SU-DHL-6 (cell line): ENCODE measurements around the gene LTF.

Experiments
- H2AFZ ChIP-seq: fragments of 200-600 bp; sonication (generic); 2 replicates; pipeline ENCODE4 v1.6.1; 2014; ENCODE audit warnings: low read depth, mild to moderate bottlenecking, moderate library complexity, mixed read lengths, antibody characterized with exemption, low read length; ENCODE audit not compliant: severe bottlenecking
- H3F3A ChIP-seq: fragments of 200-600 bp; shearing (Covaris generic); 2 replicates; pipeline ENCODE4 v1.6.0; 2016; ENCODE audit warnings: antibody characterized with exemption, mild to moderate bottlenecking; ENCODE audit not compliant: insufficient read depth
- H3K27ac ChIP-seq: fragments of 200-600 bp; sonication (generic); 2 replicates; pipeline ENCODE4 v1.5.1; 2016; ENCODE audit warnings: low read depth, mild to moderate bottlenecking, low read length, moderate library complexity, mixed read lengths
- H3K27me3 ChIP-seq: fragments of 200-600 bp; sonication (generic), shearing (Covaris generic); 2 replicates; pipeline ENCODE4 v1.6.0; 2014; ENCODE audit warnings: mild to moderate bottlenecking, low read length
- H3K36me3 ChIP-seq: fragments of 200-600 bp; sonication (generic); 2 replicates; pipeline ENCODE4 v1.6.1; 2014; ENCODE audit warnings: mild to moderate bottlenecking, low read length, mixed read lengths
- H3K4me2 ChIP-seq: fragments of 300-600, 200-600 bp; shearing (Covaris generic), sonication (generic); 2 replicates; pipeline ENCODE4 v1.6.0; 2014; ENCODE audit warnings: low read length, low read depth, mild to moderate bottlenecking; ENCODE audit not compliant: poor library complexity, severe bottlenecking
- H3K4me3 ChIP-seq: fragments of 200-600 bp; sonication (generic); 2 replicates; pipeline ENCODE4 v1.5.1; 2014; ENCODE audit warnings: antibody characterized with exemption, low read length, mild to moderate bottlenecking, mixed read lengths; ENCODE audit not compliant: insufficient read depth, poor library complexity, severe bottlenecking
- H3K79me2 ChIP-seq: fragments of 200-600 bp; sonication (generic); 2 replicates; pipeline ENCODE4 v1.6.1; 2014; ENCODE audit warnings: mild to moderate bottlenecking, low read length, moderate library complexity; ENCODE audit not compliant: insufficient read depth
- H3K9ac ChIP-seq: fragments of 200-600 bp; sonication (generic); 2 replicates; pipeline ENCODE4 v1.7.0; 2014; ENCODE audit warnings: mild to moderate bottlenecking, low read length
- H3K9me2 ChIP-seq: fragments of 200-600 bp; sonication (generic); replicated peaks from 2 replicates; pipeline ENCODE4 v1.6.1; 2014; ENCODE audit warnings: low read length; ENCODE audit not compliant: insufficient read depth
- H3K9me3 ChIP-seq: fragments of 200-600 bp; sonication (generic); 2 replicates; pipeline ENCODE4 v1.6.1; 2014; ENCODE audit warnings: low read length, mixed read lengths; ENCODE audit not compliant: insufficient read depth
- H4K20me1 ChIP-seq: fragments of 200-600 bp; sonication (generic); 2 replicates; pipeline ENCODE4 v1.6.1; 2014; ENCODE audit warnings: low read depth, mild to moderate bottlenecking, antibody characterized with exemption, low read length, moderate library complexity, mixed read lengths
- EZH2phosphoT487 ChIP-seq: fragments of 200-600 bp; sonication (generic), shearing (Covaris generic); conservative IDR thresholded peaks from 2 replicates; pipeline ENCODE4 v1.6.1; 2018; ENCODE audit warnings: mild to moderate bottlenecking, antibody characterized with exemption, low read length, moderate library complexity, mixed read lengths
- TF ChIP-seq, protein P1 (sequence below): fragments of 200-600 bp; sonication (generic); IDR thresholded peaks from one replicate; pipeline ENCODE4 v1.5.1; 2017; ENCODE audit warnings: antibody characterized with exemption, mild to moderate bottlenecking, low read length, moderate library complexity; ENCODE audit not compliant: insufficient read depth, poor library complexity, severe bottlenecking

Gene LTF

DNA sequence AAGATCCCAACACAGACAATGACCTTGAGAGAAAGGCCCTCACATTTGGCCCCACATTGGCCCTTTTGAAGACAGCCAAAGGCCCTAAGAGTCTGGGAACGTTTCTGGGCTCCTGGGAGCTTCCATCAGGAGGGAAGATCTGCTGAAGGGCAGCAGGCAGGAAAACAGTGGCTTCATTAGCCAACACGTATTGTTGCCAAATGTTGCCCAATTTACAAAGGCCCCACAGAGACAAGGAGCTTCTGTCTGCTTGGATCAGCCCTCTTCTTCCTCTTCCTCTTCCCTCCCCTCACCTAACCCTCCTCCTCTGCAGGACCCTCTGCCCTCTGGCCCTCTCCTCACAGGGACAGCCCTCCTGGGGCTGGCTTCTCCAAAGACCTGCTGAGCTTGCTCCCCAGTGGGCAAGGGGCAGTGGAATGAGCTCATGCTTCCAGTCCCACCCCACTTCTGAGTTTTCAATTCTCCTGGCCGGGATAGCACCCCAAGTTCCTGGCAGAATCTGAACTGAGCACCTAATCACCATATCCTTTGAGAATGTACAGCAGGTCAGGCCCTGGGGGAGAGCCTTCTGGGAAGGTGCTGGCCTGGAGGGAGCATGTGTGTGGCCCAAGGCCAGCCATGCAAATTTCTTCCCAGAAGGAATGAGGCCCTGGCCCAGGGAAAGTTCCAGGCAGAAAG lies 5.1 kb upstream of the LTF start:
- H3K27ac ChIP-seq = no peak overlapping the region
- H3K36me3 ChIP-seq = no peaks in the 10 kb centered on the region
- TF ChIP-seq, protein P1, sequence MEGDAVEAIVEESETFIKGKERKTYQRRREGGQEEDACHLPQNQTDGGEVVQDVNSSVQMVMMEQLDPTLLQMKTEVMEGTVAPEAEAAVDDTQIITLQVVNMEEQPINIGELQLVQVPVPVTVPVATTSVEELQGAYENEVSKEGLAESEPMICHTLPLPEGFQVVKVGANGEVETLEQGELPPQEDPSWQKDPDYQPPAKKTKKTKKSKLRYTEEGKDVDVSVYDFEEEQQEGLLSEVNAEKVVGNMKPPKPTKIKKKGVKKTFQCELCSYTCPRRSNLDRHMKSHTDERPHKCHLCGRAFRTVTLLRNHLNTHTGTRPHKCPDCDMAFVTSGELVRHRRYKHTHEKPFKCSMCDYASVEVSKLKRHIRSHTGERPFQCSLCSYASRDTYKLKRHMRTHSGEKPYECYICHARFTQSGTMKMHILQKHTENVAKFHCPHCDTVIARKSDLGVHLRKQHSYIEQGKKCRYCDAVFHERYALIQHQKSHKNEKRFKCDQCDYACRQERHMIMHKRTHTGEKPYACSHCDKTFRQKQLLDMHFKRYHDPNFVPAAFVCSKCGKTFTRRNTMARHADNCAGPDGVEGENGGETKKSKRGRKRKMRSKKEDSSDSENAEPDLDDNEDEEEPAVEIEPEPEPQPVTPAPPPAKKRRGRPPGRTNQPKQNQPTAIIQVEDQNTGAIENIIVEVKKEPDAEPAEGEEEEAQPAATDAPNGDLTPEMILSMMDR = no peak
- no peak for TF ChIP-seq EZH2phosphoT487
- no peaks in the 10 kb centered on the region for H3K79me2 ChIP-seq
- no peaks in the 10 kb centered on the region for H3F3A ChIP-seq
- H3K9ac ChIP-seq = no peak overlapping the region
- H2AFZ ChIP-seq = no peak overlapping the region
- H4K20me1 ChIP-seq = no peaks in the 10 kb centered on the region
- no peak overlapping the region for H3K4me3 ChIP-seq
- no peaks in the 10 kb centered on the region for H3K9me3 ChIP-seq
- no peak overlapping the region for H3K4me2 ChIP-seq
- H3K27me3 ChIP-seq = no peaks in the 10 kb centered on the region
- no peaks in the 10 kb centered on the region for H3K9me2 ChIP-seq

DNA sequence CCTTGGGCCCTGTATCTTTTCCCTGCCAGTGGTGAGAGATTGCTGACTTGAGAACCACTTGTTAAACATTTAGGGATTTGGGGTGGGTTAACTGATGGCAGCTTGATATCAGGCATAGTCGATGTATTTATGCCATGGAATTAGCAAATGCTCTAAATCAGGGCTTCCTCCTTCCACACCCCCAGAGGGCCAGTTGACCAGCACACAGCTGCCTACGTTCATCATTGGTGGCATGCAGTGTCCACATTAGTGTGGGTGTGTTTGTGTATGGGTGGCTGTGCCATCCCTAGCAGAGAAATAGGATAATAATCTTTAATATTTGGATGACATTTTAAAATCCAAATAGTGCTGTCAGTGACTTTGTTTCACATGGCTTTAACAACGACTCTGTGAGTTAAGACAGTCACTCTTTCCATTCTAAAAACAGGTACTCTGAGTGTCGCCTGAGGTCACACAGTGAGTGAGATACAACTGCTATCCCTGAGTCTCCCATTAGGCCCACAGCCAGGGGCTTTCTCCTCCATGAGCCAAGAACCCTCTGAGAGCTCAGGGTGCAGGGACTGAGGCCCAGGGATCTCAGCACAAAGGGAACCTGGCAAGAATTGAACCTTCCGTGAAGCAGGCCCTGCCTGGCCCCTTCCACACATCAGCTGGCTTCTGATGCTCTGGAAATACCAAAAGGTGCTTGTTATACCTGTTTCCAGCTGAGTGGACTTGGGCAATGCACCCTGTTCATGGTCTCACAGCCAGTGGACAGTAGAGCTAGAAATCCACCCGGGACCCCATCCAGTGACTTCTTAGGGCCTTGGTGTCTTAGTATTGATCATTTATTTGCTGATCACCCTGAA lies 4.3 kb upstream of the LTF start:
- H3F3A ChIP-seq = no peaks in the 10 kb centered on the region
- no peaks in the 10 kb centered on the region for H3K27me3 ChIP-seq
- no peaks in the 10 kb centered on the region for H3K36me3 ChIP-seq
- no peak overlapping the region for H2AFZ ChIP-seq
- no peaks in the 10 kb centered on the region for H4K20me1 ChIP-seq
- no peak overlapping the region for H3K27ac ChIP-seq
- H3K9ac ChIP-seq = no peak overlapping the region
- H3K79me2 ChIP-seq = no peaks in the 10 kb centered on the region
- no peak overlapping the region for H3K4me3 ChIP-seq
- H3K9me3 ChIP-seq = no peaks in the 10 kb centered on the region
- TF ChIP-seq, protein P1 = no peak
- no peak for TF ChIP-seq EZH2phosphoT487
- H3K4me2 ChIP-seq = no peak overlapping the region
- H3K9me2 ChIP-seq = no peaks in the 10 kb centered on the region

GRCh38 chr3:46467562-46467961 lies 2.9 kb upstream of the LTF start:
- no peak overlapping the region for H3K27ac ChIP-seq
- no peak overlapping the region for H3K9ac ChIP-seq
- H3K4me3 ChIP-seq = no peak overlapping the region
- no peaks in the 10 kb centered on the region for H3K9me2 ChIP-seq
- TF ChIP-seq, protein P1 = no peak
- no peak for TF ChIP-seq EZH2phosphoT487
- H3K36me3 ChIP-seq = no peaks in the 10 kb centered on the region
- no peak overlapping the region for H2AFZ ChIP-seq
- no peaks in the 10 kb centered on the region for H3K79me2 ChIP-seq
- no peak overlapping the region for H3K4me2 ChIP-seq
- no peaks in the 10 kb centered on the region for H3F3A ChIP-seq
- no peaks in the 10 kb centered on the region for H3K27me3 ChIP-seq
- no peaks in the 10 kb centered on the region for H3K9me3 ChIP-seq
- no peaks in the 10 kb centered on the region for H4K20me1 ChIP-seq
